H1 (cell line): ENCODE measurements around the gene TMEM202. TPM values are rescaled to one million over a fixed set of nuclear protein-coding genes. Genes with fewer than 3 reads are reported as not detected.

Experiments used
- CTCF ChIA-PET: fragments of 300-600 bp; sonication (Branson Sonifier 250); formaldehyde crosslinking; loops from one replicate; lab custom pipeline; 2021; ENCODE audit not compliant: partially characterized antibody; lab: Charles Lee
- POLR2A ChIA-PET: fragments of 300-600 bp; sonication (Branson Sonifier 250); formaldehyde crosslinking; loops from one replicate; lab custom pipeline; 2021; ENCODE audit warnings: inconsistent platforms; ENCODE audit not compliant: partially characterized antibody; lab: Charles Lee
- DNase-seq, 2 experiments: peaks; one replicate each; pipeline versions ENCODE4 v3.0.0 to v3.0.0-alpha.2; 2010 to 2022; ENCODE audit warnings: low spot score in 2 of 2, low read depth in 1 of 2, mixed read lengths in 1 of 2
- FAIRE-seq: peaks from 2 replicates; lab custom pipeline; 2011; peaks lifted over from hg19 to GRCh38; lab: Jason Lieb, UNC
- H2AFZ ChIP-seq: 2 replicates; pipeline ENCODE4 v1.8.1; 2012; ENCODE audit warnings: low read length, inconsistent platforms
- H2AK5ac ChIP-seq: 2 replicates; pipeline ENCODE4 v1.6.1; 2013; ENCODE audit warnings: low read depth, low read length
- H2BK120ac ChIP-seq: replicated peaks from 2 replicates; pipeline ENCODE3; 2013; ENCODE audit warnings: low read depth, low read length, inconsistent platforms
- H2BK12ac ChIP-seq: 2 replicates; pipeline ENCODE4 v1.6.1; 2013; ENCODE audit warnings: low read depth, low read length
- H2BK15ac ChIP-seq: 2 replicates; pipeline ENCODE4 v1.6.1; 2013; ENCODE audit warnings: low read length
- H2BK20ac ChIP-seq: 2 replicates; pipeline ENCODE4 v1.6.1; 2013; ENCODE audit warnings: low read length
- H2BK5ac ChIP-seq: 2 replicates; pipeline ENCODE4 v1.6.1; 2013; ENCODE audit warnings: low read depth, low read length
- H3K14ac ChIP-seq: 2 replicates; pipeline ENCODE4 v1.6.1; 2013; ENCODE audit warnings: inconsistent platforms; ENCODE audit not compliant: insufficient read length
- H3K18ac ChIP-seq: 2 replicates; pipeline ENCODE4 v1.6.1; 2013; ENCODE audit warnings: low read length; ENCODE audit errors: extremely low read depth
- H3K23ac ChIP-seq: 2 replicates; pipeline ENCODE4 v1.6.1; 2013; ENCODE audit warnings: inconsistent platforms; ENCODE audit not compliant: insufficient read length
- H3K23me2 ChIP-seq: 2 replicates; pipeline ENCODE4 v1.6.1; 2013; ENCODE audit warnings: low read depth, low read length
- H3K27ac ChIP-seq: 2 replicates; pipeline ENCODE4 v1.6.1; 2011; ENCODE audit warnings: low read depth, low read length, inconsistent platforms
- H3K27me3 ChIP-seq, 4 experiments: replicated peaks in 1 of 4; 1 replicate in 1 of 4; 2 replicates in 3 of 4; pipeline versions ENCODE4 v1.6.1 to v1.8.1; 2011 to 2013; ENCODE audit warnings: low read length in 3 of 4, mild to moderate bottlenecking in 3 of 4, inconsistent platforms in 2 of 4, mixed read lengths in 2 of 4, moderate library complexity in 1 of 4; ENCODE audit not compliant: control insufficient read depth in 3 of 4, insufficient read depth in 3 of 4; ENCODE audit errors: extremely low read depth in 1 of 4
- H3K36me3 ChIP-seq, 4 experiments: 2 replicates each; pipeline versions ENCODE4 v1.6.1 to v1.8.1; 2011 to 2013; ENCODE audit warnings: mild to moderate bottlenecking in 4 of 4, low read length in 3 of 4, moderate library complexity in 2 of 4, control low read depth in 1 of 4, inconsistent platforms in 1 of 4; ENCODE audit not compliant: insufficient read depth in 4 of 4, control insufficient read depth in 2 of 4
- H3K4ac ChIP-seq: replicated peaks from 2 replicates; pipeline ENCODE3; 2013; ENCODE audit warnings: low read length, low read depth, mixed read lengths, inconsistent platforms; ENCODE audit not compliant: insufficient read length
- H3K4me1 ChIP-seq, 4 experiments: replicated peaks in 1 of 4; 1 replicate in 1 of 4; 2 replicates in 3 of 4; pipeline versions ENCODE4 v1.6.1 to v1.8.1; 2011 to 2013; ENCODE audit warnings: low read length in 3 of 4, inconsistent platforms in 2 of 4, mixed read lengths in 1 of 4; ENCODE audit not compliant: insufficient read depth in 4 of 4, control insufficient read depth in 3 of 4
- H3K4me2 ChIP-seq, 2 experiments: 2 replicates each; pipeline versions ENCODE4 v1.6.1 to v1.8.1; 2011 to 2013; ENCODE audit warnings: low read depth in 2 of 2, low read length in 2 of 2, control low read depth in 1 of 2, inconsistent platforms in 1 of 2, mild to moderate bottlenecking in 1 of 2; ENCODE audit not compliant: insufficient read depth in 1 of 2
- H3K4me3 ChIP-seq, 4 experiments: fragments of 200-600, 300-600 bp in 1 of 4; sonication (generic), shearing (Covaris generic), sonication (Bioruptor Twin) in 1 of 4; 2 replicates each; pipeline versions ENCODE4 v1.5.1 to v1.8.1; 2011 to 2016; ENCODE audit warnings: low read length in 4 of 4, low read depth in 3 of 4, control low read depth in 2 of 4, inconsistent platforms in 2 of 4, mild to moderate bottlenecking in 2 of 4, mixed read lengths in 1 of 4, moderate library complexity in 1 of 4; ENCODE audit not compliant: insufficient read depth in 2 of 4; ENCODE audit errors: extremely low read depth in 1 of 4
- H3K56ac ChIP-seq: replicated peaks from 2 replicates; pipeline ENCODE3; 2013; ENCODE audit warnings: low read depth, mild to moderate bottlenecking, mixed read lengths, low read length, inconsistent platforms; ENCODE audit not compliant: insufficient read length
- H3K79me1 ChIP-seq: 2 replicates; pipeline ENCODE4 v1.6.1; 2013; ENCODE audit warnings: low read depth, low read length, control low read depth
- H3K79me2 ChIP-seq, 2 experiments: 2 replicates each; pipeline versions ENCODE4 v1.6.1 to v1.8.1; 2012 to 2013; ENCODE audit warnings: low read length in 2 of 2, mild to moderate bottlenecking in 2 of 2, inconsistent platforms in 1 of 2; ENCODE audit not compliant: insufficient read depth in 2 of 2, control insufficient read depth in 1 of 2
- H3K9ac ChIP-seq, 4 experiments: replicated peaks in 1 of 4; 1 replicate in 1 of 4; 2 replicates in 3 of 4; pipeline versions ENCODE4 v1.6.1 to v1.8.1; 2011 to 2013; ENCODE audit warnings: low read depth in 3 of 4, low read length in 3 of 4, control low read depth in 2 of 4, mild to moderate bottlenecking in 2 of 4, moderate library complexity in 2 of 4, inconsistent platforms in 1 of 4; ENCODE audit errors: extremely low read depth in 1 of 4
- H3K9me3 ChIP-seq, 2 experiments: 2 replicates each; pipeline versions ENCODE4 v1.6.1 to v1.8.1; 2012 to 2013; ENCODE audit warnings: mild to moderate bottlenecking in 2 of 2, moderate library complexity in 2 of 2, control low read depth in 1 of 2, inconsistent platforms in 1 of 2, low read depth in 1 of 2, low read length in 1 of 2, mixed read lengths in 1 of 2; ENCODE audit not compliant: insufficient read depth in 2 of 2
- H4K20me1 ChIP-seq, 2 experiments: replicated peaks in 1 of 2; 2 replicates each; pipeline versions ENCODE3 to v1.8.1; 2011 to 2013; ENCODE audit warnings: inconsistent platforms in 2 of 2, low read length in 2 of 2, mild to moderate bottlenecking in 1 of 2; ENCODE audit not compliant: insufficient read depth in 2 of 2, control insufficient read depth in 1 of 2
- H4K5ac ChIP-seq: 2 replicates; pipeline ENCODE4 v1.6.1; 2013; ENCODE audit warnings: low read length, low read depth, mixed read lengths, inconsistent platforms; ENCODE audit not compliant: insufficient read length
- H4K8ac ChIP-seq: 2 replicates; pipeline ENCODE4 v1.8.0; 2013; ENCODE audit warnings: mild to moderate bottlenecking, moderate library complexity, low read length, inconsistent platforms; ENCODE audit not compliant: insufficient read depth; ENCODE audit errors: extremely low read depth
- H4K91ac ChIP-seq: replicated peaks from 2 replicates; pipeline ENCODE3; 2013; ENCODE audit warnings: low read length, mixed read lengths, inconsistent platforms; ENCODE audit not compliant: insufficient read length
- CTCF ChIP-seq, 3 experiments: IDR thresholded peaks; 1 replicate in 2 of 3; 2 replicates in 1 of 3; pipeline versions ENCODE4 v1.5.1 to v1.6.1; 2011; ENCODE audit warnings: low read length in 3 of 3, mild to moderate bottlenecking in 3 of 3, inconsistent platforms in 2 of 3, low read depth in 1 of 3, moderate library complexity in 1 of 3; ENCODE audit not compliant: insufficient read depth in 1 of 3; ENCODE audit errors: control extremely low read depth in 1 of 3
- EP300 ChIP-seq, 2 experiments: IDR thresholded peaks; 1 replicate in 1 of 2; 2 replicates in 1 of 2; pipeline ENCODE4 v1.6.1; 2011 to 2012; ENCODE audit warnings: low read depth in 2 of 2, low read length in 2 of 2, mild to moderate bottlenecking in 2 of 2, borderline replicate concordance in 1 of 2, inconsistent platforms in 1 of 2, moderate library complexity in 1 of 2
- POLR2AphosphoS5 ChIP-seq: IDR thresholded peaks from 2 replicates; pipeline ENCODE4 v1.6.1; 2011; ENCODE audit warnings: low read depth, low read length
- RAD21 ChIP-seq, 2 experiments: IDR thresholded peaks in 1 of 2; conservative IDR thresholded peaks in 1 of 2; 2 replicates each; pipeline ENCODE4 v1.6.1; 2011; ENCODE audit warnings: low read depth in 2 of 2, low read length in 2 of 2, improper control_type of control experiment in 1 of 2, inconsistent platforms in 1 of 2, mild to moderate bottlenecking in 1 of 2, moderate library complexity in 1 of 2
- SP4 ChIP-seq: IDR thresholded peaks from 2 replicates; pipeline ENCODE4 v1.6.1; 2012; ENCODE audit warnings: low read length, inconsistent platforms
- YY1 ChIP-seq: IDR thresholded peaks from 2 replicates; pipeline ENCODE4 v1.6.1; 2011; ENCODE audit warnings: low read depth, mild to moderate bottlenecking, low read length
- polyA plus RNA-seq, 7 experiments: library from polyadenylated mRNA; depleted of rRNA in 3 of 7; stranded (reverse) in 5 of 7; unstranded in 2 of 7; fragments of >200 nt in 5 of 7; fragments of 200-250 nt in 2 of 7; gene quantifications; 1 replicate in 5 of 7; 2 replicates in 1 of 7; 4 replicates in 1 of 7; pipeline versions ENCODE4 v1.2.1 to v1.2.3, GENCODE V29; 2011 to 2013; ENCODE audit warnings: missing spikeins in 2 of 7, mixed read lengths in 2 of 7
- total RNA-seq: library from RNA; stranded (reverse); fragmentation: NEBNext Ultra II Directional; extraction: Animal tissue kit (Norgen Biotek cat#: 25700); gene quantifications from 2 replicates; pipeline ENCODE4 v1.2.1, GENCODE V29; 2021
- TF ChIP-seq, protein P1 (sequence below): IDR thresholded peaks from 2 replicates; pipeline ENCODE4 v1.6.1; 2011; ENCODE audit warnings: low read length, improper control_type of control experiment
- TF ChIP-seq, protein P2 (sequence below): IDR thresholded peaks from 2 replicates; pipeline ENCODE4 v1.6.1; 2012; ENCODE audit warnings: low read length, inconsistent platforms

TMEM202 gene
- total and polyA plus RNA-seq, 2 of the 8 experiments (the other 6 are each of a cell fraction or from before 2014, with no cell fraction given), result not detected

- H3K4me1 ChIP-seq, result no peaks in the 10 kb centered on the region
- no peak overlapping the region for H3K14ac ChIP-seq
- no peaks in the 10 kb centered on the region for H4K20me1 ChIP-seq
- H3K27ac ChIP-seq, result no peak overlapping the region
- FAIRE-seq, result no peak
- no peak overlapping the region for H3K23ac ChIP-seq
- H3K79me1 ChIP-seq, result no peaks in the 10 kb centered on the region
- H3K9ac ChIP-seq, result no peak overlapping the region
- H3K36me3 ChIP-seq, result no peaks in the 10 kb centered on the region
- H3K27me3 ChIP-seq, result peaks cover 0 to 3% (median 0%) of the 10 kb centered on the region in 4 experiments; a peak in 2 of 7 replicates
- DNase-seq, result no peak
- no peak overlapping the region for H3K4me2 ChIP-seq
- no peak overlapping the region for H2BK120ac ChIP-seq
- H4K5ac ChIP-seq, result no peak overlapping the region
- no peak overlapping the region for H3K18ac ChIP-seq
- H2BK20ac ChIP-seq, result no peak overlapping the region
- H2BK12ac ChIP-seq, result no peak overlapping the region
- no peak overlapping the region for H4K91ac ChIP-seq
- no peak overlapping the region for H2BK5ac ChIP-seq
- no peak overlapping the region for H3K56ac ChIP-seq
- no peak overlapping the region for H2AK5ac ChIP-seq
- H3K79me2 ChIP-seq, result no peaks in the 10 kb centered on the region
- CTCF ChIA-PET, result interaction anchor here (0.7 to 1.0 kb wide), 2 partner anchors 42 to 139 kb away, joined by 3 read pairs; no protein-coding TSS in a partner anchor
- H3K4me3 ChIP-seq, result no peak overlapping the region
- no peak overlapping the region for H2AFZ ChIP-seq
- H3K23me2 ChIP-seq, result no peaks in the 10 kb centered on the region
- POLR2A ChIA-PET, result no interaction called here
- no peak overlapping the region for H2BK15ac ChIP-seq
- no peak overlapping the region for H3K4ac ChIP-seq
- no peaks in the 10 kb centered on the region; a peak in 1 of 4 replicates for H3K9me3 ChIP-seq
- no peak overlapping the region for H4K8ac ChIP-seq
- TF ChIP-seq, protein P1, sequence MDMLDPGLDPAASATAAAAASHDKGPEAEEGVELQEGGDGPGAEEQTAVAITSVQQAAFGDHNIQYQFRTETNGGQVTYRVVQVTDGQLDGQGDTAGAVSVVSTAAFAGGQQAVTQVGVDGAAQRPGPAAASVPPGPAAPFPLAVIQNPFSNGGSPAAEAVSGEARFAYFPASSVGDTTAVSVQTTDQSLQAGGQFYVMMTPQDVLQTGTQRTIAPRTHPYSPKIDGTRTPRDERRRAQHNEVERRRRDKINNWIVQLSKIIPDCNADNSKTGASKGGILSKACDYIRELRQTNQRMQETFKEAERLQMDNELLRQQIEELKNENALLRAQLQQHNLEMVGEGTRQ, result no peak
- TF ChIP-seq RAD21 (IDR thresholded peaks at IDR 0.05 in 1 of 2, conservative IDR thresholded peaks at IDR 0.05 in 1 of 2; ENCODE audit: low read depth in 2 of 2, low read length in 2 of 2), result no peak
- no peak for TF ChIP-seq POLR2AphosphoS5
- TF ChIP-seq YY1, result no peak
- TF ChIP-seq SP4, result no peak
- no peak for TF ChIP-seq EP300 (IDR thresholded peaks at IDR 0.05; ENCODE audit: borderline replicate concordance in 1 of 2, low read depth in 2 of 2, low read length in 2 of 2)
- TF ChIP-seq CTCF (IDR thresholded peaks at IDR 0.05; ENCODE audit: control extremely low read depth in 1 of 3, insufficient read depth in 1 of 3, low read depth in 1 of 3, low read length in 3 of 3), result no peak
- TF ChIP-seq, protein P2, sequence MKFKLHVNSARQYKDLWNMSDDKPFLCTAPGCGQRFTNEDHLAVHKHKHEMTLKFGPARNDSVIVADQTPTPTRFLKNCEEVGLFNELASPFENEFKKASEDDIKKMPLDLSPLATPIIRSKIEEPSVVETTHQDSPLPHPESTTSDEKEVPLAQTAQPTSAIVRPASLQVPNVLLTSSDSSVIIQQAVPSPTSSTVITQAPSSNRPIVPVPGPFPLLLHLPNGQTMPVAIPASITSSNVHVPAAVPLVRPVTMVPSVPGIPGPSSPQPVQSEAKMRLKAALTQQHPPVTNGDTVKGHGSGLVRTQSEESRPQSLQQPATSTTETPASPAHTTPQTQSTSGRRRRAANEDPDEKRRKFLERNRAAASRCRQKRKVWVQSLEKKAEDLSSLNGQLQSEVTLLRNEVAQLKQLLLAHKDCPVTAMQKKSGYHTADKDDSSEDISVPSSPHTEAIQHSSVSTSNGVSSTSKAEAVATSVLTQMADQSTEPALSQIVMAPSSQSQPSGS, result no peak
These were observed 6.7 kb downstream of the TMEM202 start for GRCh38 chr15:72404841-72405240.
